ACC112 (cell line): ENCODE data around the gene SPG11.

Experiments used
- H2AFZ ChIP-seq: fragments of 200-600 bp; sonication (generic); one replicate; pipeline ENCODE4 v1.6.0; 2017; ENCODE audit warnings: antibody characterized with exemption, low read length; ENCODE audit not compliant: unreplicated experiment
- H3K27ac ChIP-seq: fragments of 200-600 bp; sonication (generic); 2 replicates; pipeline ENCODE4 v1.5.1; 2014; ENCODE audit warnings: low read depth, mild to moderate bottlenecking, antibody characterized with exemption, low read length, moderate library complexity
- H3K27me3 ChIP-seq: fragments of 200-600 bp; sonication (generic); 2 replicates; pipeline ENCODE4 v1.6.1; 2014; ENCODE audit warnings: mild to moderate bottlenecking, antibody characterized with exemption, low read length, moderate library complexity, mixed read lengths; ENCODE audit not compliant: insufficient read depth
- H3K36me3 ChIP-seq: fragments of 200-600 bp; sonication (generic); 2 replicates; pipeline ENCODE4 v1.6.1; 2016; ENCODE audit warnings: mild to moderate bottlenecking, antibody characterized with exemption, low read length, moderate library complexity, mixed read lengths; ENCODE audit not compliant: insufficient read depth
- H3K4me1 ChIP-seq: fragments of 200-600 bp; sonication (generic); one replicate; pipeline ENCODE4 v1.6.1; 2016; ENCODE audit warnings: low read length, mixed read lengths; ENCODE audit not compliant: insufficient read depth, unreplicated experiment, control insufficient read depth
- H3K4me3 ChIP-seq: fragments of 200-600 bp; sonication (generic); 2 replicates; pipeline ENCODE4 v1.5.1; 2014; ENCODE audit warnings: mild to moderate bottlenecking, low read depth, low read length
- H3K79me2 ChIP-seq: fragments of 200-600 bp; sonication (generic); one replicate; pipeline ENCODE4 v1.6.0; 2016; ENCODE audit warnings: low read length; ENCODE audit not compliant: control insufficient read depth, unreplicated experiment, insufficient read depth

SPG11 gene, protein sequence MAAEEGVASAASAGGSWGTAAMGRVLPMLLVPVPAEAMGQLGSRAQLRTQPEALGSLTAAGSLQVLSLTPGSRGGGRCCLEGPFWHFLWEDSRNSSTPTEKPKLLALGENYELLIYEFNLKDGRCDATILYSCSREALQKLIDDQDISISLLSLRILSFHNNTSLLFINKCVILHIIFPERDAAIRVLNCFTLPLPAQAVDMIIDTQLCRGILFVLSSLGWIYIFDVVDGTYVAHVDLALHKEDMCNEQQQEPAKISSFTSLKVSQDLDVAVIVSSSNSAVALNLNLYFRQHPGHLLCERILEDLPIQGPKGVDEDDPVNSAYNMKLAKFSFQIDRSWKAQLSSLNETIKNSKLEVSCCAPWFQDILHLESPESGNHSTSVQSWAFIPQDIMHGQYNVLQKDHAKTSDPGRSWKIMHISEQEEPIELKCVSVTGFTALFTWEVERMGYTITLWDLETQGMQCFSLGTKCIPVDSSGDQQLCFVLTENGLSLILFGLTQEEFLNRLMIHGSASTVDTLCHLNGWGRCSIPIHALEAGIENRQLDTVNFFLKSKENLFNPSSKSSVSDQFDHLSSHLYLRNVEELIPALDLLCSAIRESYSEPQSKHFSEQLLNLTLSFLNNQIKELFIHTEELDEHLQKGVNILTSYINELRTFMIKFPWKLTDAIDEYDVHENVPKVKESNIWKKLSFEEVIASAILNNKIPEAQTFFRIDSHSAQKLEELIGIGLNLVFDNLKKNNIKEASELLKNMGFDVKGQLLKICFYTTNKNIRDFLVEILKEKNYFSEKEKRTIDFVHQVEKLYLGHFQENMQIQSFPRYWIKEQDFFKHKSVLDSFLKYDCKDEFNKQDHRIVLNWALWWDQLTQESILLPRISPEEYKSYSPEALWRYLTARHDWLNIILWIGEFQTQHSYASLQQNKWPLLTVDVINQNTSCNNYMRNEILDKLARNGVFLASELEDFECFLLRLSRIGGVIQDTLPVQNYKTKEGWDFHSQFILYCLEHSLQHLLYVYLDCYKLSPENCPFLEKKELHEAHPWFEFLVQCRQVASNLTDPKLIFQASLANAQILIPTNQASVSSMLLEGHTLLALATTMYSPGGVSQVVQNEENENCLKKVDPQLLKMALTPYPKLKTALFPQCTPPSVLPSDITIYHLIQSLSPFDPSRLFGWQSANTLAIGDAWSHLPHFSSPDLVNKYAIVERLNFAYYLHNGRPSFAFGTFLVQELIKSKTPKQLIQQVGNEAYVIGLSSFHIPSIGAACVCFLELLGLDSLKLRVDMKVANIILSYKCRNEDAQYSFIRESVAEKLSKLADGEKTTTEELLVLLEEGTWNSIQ (N-terminal part only)

DNA sequence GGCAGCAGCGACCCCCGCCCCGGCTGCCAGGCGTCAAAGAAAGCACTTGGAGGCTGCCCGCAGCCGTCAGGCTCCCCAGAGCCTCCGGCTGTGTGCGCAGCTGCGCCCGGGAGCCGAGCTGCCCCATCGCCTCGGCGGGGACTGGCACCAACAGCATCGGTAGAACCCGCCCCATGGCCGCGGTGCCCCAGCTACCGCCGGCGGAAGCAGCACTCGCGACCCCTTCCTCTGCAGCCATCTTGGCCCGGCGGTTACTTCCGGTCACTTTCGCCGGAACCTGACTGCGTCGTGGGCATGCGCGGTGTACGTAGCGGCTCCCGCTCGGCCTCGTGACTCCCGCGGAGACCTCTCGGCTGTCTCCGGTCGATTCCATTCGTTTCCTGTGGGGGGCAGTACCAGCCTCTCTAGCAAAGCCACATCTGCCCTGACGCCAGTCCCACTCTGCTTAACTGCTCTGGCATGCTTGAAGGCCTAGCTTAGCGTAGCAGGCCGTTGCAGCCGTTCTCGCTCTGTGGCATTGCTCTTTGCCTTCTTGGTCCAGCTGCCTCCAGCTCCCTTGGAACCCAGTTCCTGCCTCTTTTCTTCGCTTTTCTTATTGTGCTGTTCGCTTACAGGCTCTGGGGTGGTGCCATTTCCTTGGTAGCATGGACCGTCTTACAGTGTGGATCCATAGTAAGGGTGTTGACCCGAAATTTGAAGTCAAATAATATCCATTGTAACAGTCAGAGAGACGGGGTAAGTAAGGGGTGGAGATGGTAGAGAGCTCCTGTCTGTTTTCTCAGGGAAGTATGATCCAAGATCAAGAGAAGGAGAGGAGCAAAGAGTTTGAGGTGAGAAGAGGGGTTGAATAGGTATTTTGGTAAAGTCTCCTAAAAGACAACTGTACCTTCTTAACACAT, at the start of gene SPG11:
TSS of gene SPG11 (minus strand) at position 253 of the 899 bp plus-strand sequence. CDS start at position 238, 15 bp downstream.
- Histone ChIP-seq H3K4me3 (peak within 1 kb of the TSS; percentile 98), H3K4me1 (peaks cover 12% of the 10 kb centered on the region), H2AFZ (peak within 1 kb of the TSS; percentile 100), H3K27me3 (no peaks in the 10 kb centered on the region), H3K36me3 (peaks cover 5% of the 10 kb centered on the region), H3K27ac (peak within 1 kb of the TSS; percentile 73), H3K79me2 (peaks cover 23% of the 10 kb centered on the region)

DNA sequence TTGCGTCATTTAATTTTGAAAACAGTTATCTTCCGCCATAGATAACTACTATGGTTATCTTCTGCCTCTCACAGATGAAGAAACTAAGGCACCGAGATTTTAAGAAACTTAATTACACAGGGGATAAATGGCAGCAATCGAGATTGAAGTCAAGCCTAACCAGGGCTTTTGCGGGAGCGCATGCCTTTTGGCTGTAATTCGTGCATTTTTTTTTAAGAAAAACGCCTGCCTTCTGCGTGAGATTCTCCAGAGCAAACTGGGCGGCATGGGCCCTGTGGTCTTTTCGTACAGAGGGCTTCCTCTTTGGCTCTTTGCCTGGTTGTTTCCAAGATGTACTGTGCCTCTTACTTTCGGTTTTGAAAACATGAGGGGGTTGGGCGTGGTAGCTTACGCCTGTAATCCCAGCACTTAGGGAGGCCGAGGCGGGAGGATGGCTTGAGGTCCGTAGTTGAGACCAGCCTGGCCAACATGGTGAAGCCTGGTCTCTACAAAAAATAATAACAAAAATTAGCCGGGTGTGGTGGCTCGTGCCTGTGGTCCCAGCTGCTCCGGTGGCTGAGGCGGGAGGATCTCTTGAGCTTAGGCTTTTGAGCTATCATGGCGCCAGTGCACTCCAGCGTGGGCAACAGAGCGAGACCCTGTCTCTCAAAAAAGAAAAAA, 49.0 kb upstream of the SPG11 start:
- Histone ChIP-seq H2AFZ (no peak overlapping the region), H3K27ac (peak overlapping the region; percentile 83), H3K27me3 (no peaks in the 10 kb centered on the region), H3K4me3 (peak overlapping the region; percentile 95), H3K79me2 (peaks cover 75% of the 10 kb centered on the region), H3K4me1 (peaks cover 29% of the 10 kb centered on the region), H3K36me3 (peaks cover 61% of the 10 kb centered on the region)

DNA sequence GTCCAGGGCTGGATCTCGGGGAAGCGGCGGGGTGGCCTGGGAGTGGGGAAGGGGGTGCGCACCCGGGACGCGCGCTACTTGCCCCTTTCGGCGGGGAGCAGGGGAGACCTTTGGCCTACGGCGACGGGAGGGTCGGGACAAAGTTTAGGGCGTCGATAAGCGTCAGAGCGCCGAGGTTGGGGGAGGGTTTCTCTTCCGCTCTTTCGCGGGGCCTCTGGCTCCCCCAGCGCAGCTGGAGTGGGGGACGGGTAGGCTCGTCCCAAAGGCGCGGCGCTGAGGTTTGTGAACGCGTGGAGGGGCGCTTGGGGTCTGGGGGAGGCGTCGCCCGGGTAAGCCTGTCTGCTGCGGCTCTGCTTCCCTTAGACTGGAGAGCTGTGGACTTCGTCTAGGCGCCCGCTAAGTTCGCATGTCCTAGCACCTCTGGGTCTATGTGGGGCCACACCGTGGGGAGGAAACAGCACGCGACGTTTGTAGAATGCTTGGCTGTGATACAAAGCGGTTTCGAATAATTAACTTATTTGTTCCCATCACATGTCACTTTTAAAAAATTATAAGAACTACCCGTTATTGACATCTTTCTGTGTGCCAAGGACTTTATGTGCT, 48.4 kb upstream of the SPG11 start:
- peaks cover 59% of the 10 kb centered on the region for H3K36me3 ChIP-seq
- peak overlapping the region; percentile 83 for H3K27ac ChIP-seq
- peaks cover 22% of the 10 kb centered on the region for H3K4me1 ChIP-seq
- H3K27me3 ChIP-seq: no peaks in the 10 kb centered on the region
- H3K4me3 ChIP-seq: peak overlapping the region; percentile 95
- no peak overlapping the region for H2AFZ ChIP-seq
- H3K79me2 ChIP-seq: peaks cover 70% of the 10 kb centered on the region

DNA sequence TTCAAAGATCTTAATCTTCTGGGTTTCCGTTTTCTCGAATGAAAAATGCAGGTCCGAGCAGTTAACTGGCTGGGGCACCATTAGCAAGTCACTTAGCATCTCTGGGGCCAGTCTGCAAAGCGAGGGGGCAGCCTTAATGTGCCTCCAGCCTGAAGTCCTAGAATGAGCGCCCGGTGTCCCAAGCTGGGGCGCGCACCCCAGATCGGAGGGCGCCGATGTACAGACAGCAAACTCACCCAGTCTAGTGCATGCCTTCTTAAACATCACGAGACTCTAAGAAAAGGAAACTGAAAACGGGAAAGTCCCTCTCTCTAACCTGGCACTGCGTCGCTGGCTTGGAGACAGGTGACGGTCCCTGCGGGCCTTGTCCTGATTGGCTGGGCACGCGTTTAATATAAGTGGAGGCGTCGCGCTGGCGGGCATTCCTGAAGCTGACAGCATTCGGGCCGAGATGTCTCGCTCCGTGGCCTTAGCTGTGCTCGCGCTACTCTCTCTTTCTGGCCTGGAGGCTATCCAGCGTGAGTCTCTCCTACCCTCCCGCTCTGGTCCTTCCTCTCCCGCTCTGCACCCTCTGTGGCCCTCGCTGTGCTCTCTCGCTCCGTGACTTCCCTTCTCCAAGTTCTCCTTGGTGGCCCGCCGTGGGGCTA, 47.8 kb upstream of the SPG11 start, which contains the start of the genes B2M and PATL2:
TSS of gene B2M (plus strand) at position 422 of the 647 bp plus-strand sequence. CDS start at position 452, 30 bp downstream.
TSS of gene PATL2 (minus strand) at position 228 of the 647 bp plus-strand sequence. CDS start 34,833 bp downstream, outside the sequence.
- peak within 1 kb of the TSS; percentile 95 for H3K4me3 ChIP-seq
- H3K36me3 ChIP-seq: peaks cover 52% of the 10 kb centered on the region
- H3K27ac ChIP-seq: peak within 1 kb of the TSS; percentile 83
- H3K79me2 ChIP-seq: peaks cover 64% of the 10 kb centered on the region
- H2AFZ ChIP-seq: peak within 1 kb of the TSS; percentile 37
- H3K4me1 ChIP-seq: peaks cover 21% of the 10 kb centered on the region
- no peaks in the 10 kb centered on the region for H3K27me3 ChIP-seq

DNA sequence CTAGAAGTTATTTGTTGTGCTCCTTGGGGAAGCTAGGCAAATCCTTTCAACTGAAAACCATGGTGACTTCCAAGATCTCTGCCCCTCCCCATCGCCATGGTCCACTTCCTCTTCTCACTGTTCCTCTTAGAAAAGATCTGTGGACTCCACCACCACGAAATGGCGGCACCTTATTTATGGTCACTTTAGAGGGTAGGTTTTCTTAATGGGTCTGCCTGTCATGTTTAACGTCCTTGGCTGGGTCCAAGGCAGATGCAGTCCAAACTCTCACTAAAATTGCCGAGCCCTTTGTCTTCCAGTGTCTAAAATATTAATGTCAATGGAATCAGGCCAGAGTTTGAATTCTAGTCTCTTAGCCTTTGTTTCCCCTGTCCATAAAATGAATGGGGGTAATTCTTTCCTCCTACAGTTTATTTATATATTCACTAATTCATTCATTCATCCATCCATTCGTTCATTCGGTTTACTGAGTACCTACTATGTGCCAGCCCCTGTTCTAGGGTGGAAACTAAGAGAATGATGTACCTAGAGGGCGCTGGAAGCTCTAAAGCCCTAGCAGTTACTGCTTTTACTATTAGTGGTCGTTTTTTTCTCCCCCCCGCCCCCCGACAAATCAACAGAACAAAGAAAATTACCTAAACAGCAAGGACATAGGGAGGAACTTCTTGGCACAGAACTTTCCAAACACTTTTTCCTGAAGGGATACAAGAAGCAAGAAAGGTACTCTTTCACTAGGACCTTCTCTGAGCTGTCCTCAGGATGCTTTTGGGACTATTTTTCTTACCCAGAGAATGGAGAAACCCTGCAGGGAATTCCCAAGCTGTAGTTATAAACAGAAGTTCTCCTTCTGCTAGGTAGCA, 47.0 kb upstream of the SPG11 start:
- peak overlapping the region; percentile 83 for H3K27ac ChIP-seq
- H2AFZ ChIP-seq: peak overlapping the region; percentile 37
- H3K4me3 ChIP-seq: peak overlapping the region; percentile 95
- H3K4me1 ChIP-seq: peaks cover 17% of the 10 kb centered on the region
- no peaks in the 10 kb centered on the region for H3K27me3 ChIP-seq
- H3K36me3 ChIP-seq: peaks cover 45% of the 10 kb centered on the region
- H3K79me2 ChIP-seq: peaks cover 56% of the 10 kb centered on the region

DNA sequence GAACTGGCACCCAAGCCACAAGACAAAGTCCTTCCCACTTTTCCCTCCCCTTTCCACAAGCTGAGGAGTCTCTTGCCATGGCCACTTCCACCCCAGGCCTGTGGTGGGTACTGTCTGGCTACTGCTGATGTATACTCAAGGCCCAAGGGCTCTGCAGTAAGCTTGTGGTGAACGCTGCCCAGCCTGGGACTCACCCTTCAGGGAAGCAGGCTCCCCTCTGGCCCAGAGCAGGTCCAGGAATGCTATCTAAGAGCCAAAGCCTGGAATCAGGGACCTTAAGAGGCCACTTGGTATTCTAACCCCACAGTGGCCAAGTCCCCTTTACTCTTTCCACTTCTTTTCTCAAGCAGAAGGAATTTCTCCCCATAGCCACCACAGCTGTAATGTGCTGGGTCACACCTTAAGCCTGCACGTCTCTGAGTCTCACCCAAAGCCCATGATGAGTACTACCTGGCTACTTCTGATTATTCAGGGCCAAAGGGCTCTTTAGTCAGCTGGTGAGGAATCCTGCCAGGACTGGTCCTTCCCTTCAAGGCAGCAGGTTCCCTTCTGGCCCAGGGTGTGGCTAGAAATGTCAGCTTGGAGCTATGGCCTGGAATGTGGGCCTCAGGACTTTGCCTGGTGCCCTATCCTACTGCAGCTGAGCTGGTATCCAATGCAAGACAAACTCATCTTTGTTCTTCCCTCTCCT, 43.6 kb upstream of the SPG11 start:
- Histone ChIP-seq H3K79me2 (peaks cover 22% of the 10 kb centered on the region), H3K27ac (no peak overlapping the region), H2AFZ (no peak overlapping the region)

DNA sequence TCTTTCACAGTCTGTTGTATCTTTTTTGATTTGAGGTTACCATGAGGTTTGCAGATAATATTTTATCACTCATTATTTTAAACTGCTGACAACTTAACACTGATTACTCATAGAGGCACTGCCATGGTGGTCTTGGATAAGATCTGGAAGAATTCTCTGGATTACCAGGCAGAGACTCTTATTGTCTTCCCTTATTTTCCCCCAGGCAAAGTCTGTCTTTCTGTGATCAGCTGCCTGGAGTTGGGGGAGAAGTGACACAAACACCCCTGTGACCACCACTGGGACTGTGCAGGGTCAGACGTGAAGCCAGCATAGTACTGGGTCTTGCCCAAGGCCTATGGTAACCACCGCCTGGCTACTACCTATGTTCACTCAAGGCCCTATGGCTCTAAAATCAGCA, 42.9 kb upstream of the SPG11 start:
- Histone ChIP-seq H3K27ac (no peak overlapping the region), H2AFZ (no peak overlapping the region), H3K4me3 (no peak overlapping the region), H3K4me1 (no peaks in the 10 kb centered on the region), H3K36me3 (peaks cover 15% of the 10 kb centered on the region; the same call in 1 of the 2 replicates), H3K79me2 (peaks cover 15% of the 10 kb centered on the region), H3K27me3 (no peaks in the 10 kb centered on the region)

More for the DNA sequence above, 43.6 kb upstream of the SPG11 start:
- no peaks in the 10 kb centered on the region for H3K4me1 ChIP-seq
- no peak overlapping the region for H3K4me3 ChIP-seq
- no peaks in the 10 kb centered on the region for H3K27me3 ChIP-seq
- H3K36me3 ChIP-seq: peaks cover 16% of the 10 kb centered on the region; the same call in 1 of the 2 replicates
